ENCODE data around the gene LASP1. TPM values are rescaled to one million over a fixed set of nuclear protein-coding genes. Genes with fewer than 3 reads are reported as not detected.

Gene LASP1
- total RNA-seq, 1 experiment from 2014 or later: 59.3 TPM

DNA sequence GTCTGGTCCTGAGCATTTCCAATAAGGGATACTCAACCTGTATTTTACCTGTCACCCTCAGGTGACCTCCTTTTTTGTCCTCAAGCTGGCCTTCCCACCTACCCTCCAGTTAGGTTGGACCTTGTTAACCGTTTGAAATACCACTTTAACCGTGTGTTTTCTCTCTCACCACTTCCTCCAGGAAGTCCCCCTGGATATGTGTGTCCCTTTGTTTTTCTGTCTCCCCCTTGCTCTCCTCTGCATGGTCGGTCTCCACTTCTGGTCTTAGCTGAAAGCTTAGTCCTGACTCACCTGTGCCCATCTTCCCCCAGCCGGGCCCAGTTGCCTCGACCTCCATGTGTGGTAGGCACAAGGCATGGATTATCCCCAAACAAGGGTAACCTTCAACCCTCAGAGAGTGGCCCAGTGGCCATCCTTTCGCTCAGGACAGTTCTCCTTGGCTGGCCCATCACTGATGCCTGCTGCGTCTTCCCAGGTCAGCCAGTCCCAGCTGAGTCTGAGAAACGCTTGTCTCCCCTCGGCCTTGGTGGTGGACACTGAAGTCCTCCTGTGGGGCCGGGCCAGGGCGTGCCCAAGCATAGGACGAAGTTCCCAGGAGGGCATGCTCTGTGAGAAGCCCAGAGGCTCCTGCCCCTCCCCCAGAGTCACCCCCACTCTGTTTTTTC is 20.0 kb downstream of the LASP1 start:
- Histone ChIP-seq H4K20me1 (ENCODE audit: insufficient read depth, low read depth, low read length) (peaks cover 15% of the 10 kb centered on the region), H3K9me2 (replicated peaks; ENCODE audit: insufficient read depth, low read length) (no peaks in the 10 kb centered on the region), H2AFZ (ENCODE audit: low read length) (no peak overlapping the region), H3K36me3 (ENCODE audit: insufficient read depth, low read length) (peaks cover 14% of the 10 kb centered on the region; the same call in 1 of the 2 replicates), H3K27ac (ENCODE audit: low read length) (no peak overlapping the region), H3K79me2 (ENCODE audit: low read length) (peaks cover 42% of the 10 kb centered on the region), H3K4me3 (ENCODE audit: low read length) (no peak overlapping the region), H3K4me2 (ENCODE audit: low read depth, low read length, poor library complexity, severe bottlenecking) (no peak overlapping the region), H3K9me3 (ENCODE audit: low read length) (no peaks in the 10 kb centered on the region), H3K4me1 (ENCODE audit: low read length) (peaks cover 21% of the 10 kb centered on the region), H3K9ac (ENCODE audit: low read length) (no peak overlapping the region), H3K27me3 (ENCODE audit: low read length) (no peaks in the 10 kb centered on the region)
- no peak for DNase-seq

GRCh38 chr17:38890410-38890746 is 20.5 kb downstream of the LASP1 start:
- peaks cover 16% of the 10 kb centered on the region for H3K4me1 ChIP-seq (ENCODE audit: low read length)
- no peak overlapping the region for H2AFZ ChIP-seq (ENCODE audit: low read length)
- no peak overlapping the region for H3K4me3 ChIP-seq (ENCODE audit: low read length)
- H3K9me3 ChIP-seq (ENCODE audit: low read length): no peaks in the 10 kb centered on the region
- no peaks in the 10 kb centered on the region for H3K27me3 ChIP-seq (ENCODE audit: low read length)
- H3K27ac ChIP-seq (ENCODE audit: low read length): no peak overlapping the region
- H4K20me1 ChIP-seq (ENCODE audit: insufficient read depth, low read depth, low read length): peaks cover 15% of the 10 kb centered on the region
- H3K79me2 ChIP-seq (ENCODE audit: low read length): peaks cover 37% of the 10 kb centered on the region
- no peak overlapping the region for H3K9ac ChIP-seq (ENCODE audit: low read length)
- H3K36me3 ChIP-seq (ENCODE audit: insufficient read depth, low read length): peaks cover 14% of the 10 kb centered on the region; the same call in 1 of the 2 replicates
- no peak for DNase-seq
- no peaks in the 10 kb centered on the region for H3K9me2 ChIP-seq (replicated peaks; ENCODE audit: insufficient read depth, low read length)
- no peak overlapping the region for H3K4me2 ChIP-seq (ENCODE audit: low read depth, low read length, poor library complexity, severe bottlenecking)

- Histone ChIP-seq H3K27ac (ENCODE audit: low read length) (no peak overlapping the region), H3K36me3 (ENCODE audit: insufficient read depth, low read length) (peaks cover 14% of the 10 kb centered on the region; the same call in 1 of the 2 replicates), H3K4me1 (ENCODE audit: low read length) (peaks cover 6% of the 10 kb centered on the region), H4K20me1 (ENCODE audit: insufficient read depth, low read depth, low read length) (peaks cover 15% of the 10 kb centered on the region), H3K79me2 (ENCODE audit: low read length) (peaks cover 27% of the 10 kb centered on the region), H3K9me3 (ENCODE audit: low read length) (no peaks in the 10 kb centered on the region), H3K9ac (ENCODE audit: low read length) (no peak overlapping the region), H3K27me3 (ENCODE audit: low read length) (no peaks in the 10 kb centered on the region), H3K9me2 (replicated peaks; ENCODE audit: insufficient read depth, low read length) (no peaks in the 10 kb centered on the region), H2AFZ (ENCODE audit: low read length) (no peak overlapping the region), H3K4me2 (ENCODE audit: low read depth, low read length, poor library complexity, severe bottlenecking) (no peak overlapping the region), H3K4me3 (ENCODE audit: low read length) (no peak overlapping the region)
- no peak for DNase-seq
Observed at GRCh38 chr17:38891441-38891840, 21.6 kb downstream of the LASP1 start.

- Histone ChIP-seq H3K9me2 (replicated peaks; ENCODE audit: insufficient read depth, low read length) (no peaks in the 10 kb centered on the region), H3K9me3 (ENCODE audit: low read length) (no peaks in the 10 kb centered on the region), H3K27me3 (ENCODE audit: low read length) (no peaks in the 10 kb centered on the region), H3K36me3 (ENCODE audit: insufficient read depth, low read length) (peaks cover 19% of the 10 kb centered on the region; the same call in 1 of the 2 replicates), H3K4me3 (ENCODE audit: low read length) (no peak overlapping the region), H3K4me1 (ENCODE audit: low read length) (peaks cover 4% of the 10 kb centered on the region; the same call in 1 of the 2 replicates), H3K4me2 (ENCODE audit: low read depth, low read length, poor library complexity, severe bottlenecking) (no peak overlapping the region), H3K27ac (ENCODE audit: low read length) (no peak overlapping the region), H2AFZ (ENCODE audit: low read length) (no peak overlapping the region), H3K9ac (ENCODE audit: low read length) (no peak overlapping the region), H4K20me1 (ENCODE audit: insufficient read depth, low read depth, low read length) (peaks cover 14% of the 10 kb centered on the region), H3K79me2 (ENCODE audit: low read length) (peaks cover 20% of the 10 kb centered on the region)
- no peak for DNase-seq
Observed at GRCh38 chr17:38892083-38892482, 22.2 kb downstream of the LASP1 start.

- no peak overlapping the region for H3K9ac ChIP-seq (ENCODE audit: low read length)
- H3K4me1 ChIP-seq (ENCODE audit: low read length): peaks cover 5% of the 10 kb centered on the region; the same call in 1 of the 2 replicates
- H3K27me3 ChIP-seq (ENCODE audit: low read length): no peaks in the 10 kb centered on the region
- no peaks in the 10 kb centered on the region for H3K9me3 ChIP-seq (ENCODE audit: low read length)
- no peak overlapping the region for H3K4me2 ChIP-seq (ENCODE audit: low read depth, low read length, poor library complexity, severe bottlenecking)
- no peak for DNase-seq
- H3K4me3 ChIP-seq (ENCODE audit: low read length): no peak overlapping the region
- peaks cover 15% of the 10 kb centered on the region for H3K79me2 ChIP-seq (ENCODE audit: low read length)
- H4K20me1 ChIP-seq (ENCODE audit: insufficient read depth, low read depth, low read length): 0 out of 2 replicates have a peak, but pooled peaks cover 9% of the 10 kb centered on the region
- no peaks in the 10 kb centered on the region for H3K9me2 ChIP-seq (replicated peaks; ENCODE audit: insufficient read depth, low read length)
- no peak overlapping the region for H3K27ac ChIP-seq (ENCODE audit: low read length)
- peaks cover 19% of the 10 kb centered on the region; the same call in 1 of the 2 replicates for H3K36me3 ChIP-seq (ENCODE audit: insufficient read depth, low read length)
- H2AFZ ChIP-seq (ENCODE audit: low read length): no peak overlapping the region
Observed at GRCh38 chr17:38892620-38893019, 22.8 kb downstream of the LASP1 start.

GRCh38 chr17:38893113-38893512 is 23.3 kb downstream of the LASP1 start:
- Histone ChIP-seq H3K4me2 (ENCODE audit: low read depth, low read length, poor library complexity, severe bottlenecking) (no peak overlapping the region), H3K79me2 (ENCODE audit: low read length) (peaks cover 10% of the 10 kb centered on the region), H4K20me1 (ENCODE audit: insufficient read depth, low read depth, low read length) (0 out of 2 replicates have a peak, but pooled peaks cover 9% of the 10 kb centered on the region), H3K9me2 (replicated peaks; ENCODE audit: insufficient read depth, low read length) (no peaks in the 10 kb centered on the region), H3K9ac (ENCODE audit: low read length) (no peak overlapping the region), H3K4me1 (ENCODE audit: low read length) (peaks cover 7% of the 10 kb centered on the region; the same call in 1 of the 2 replicates), H2AFZ (ENCODE audit: low read length) (no peak overlapping the region), H3K27me3 (ENCODE audit: low read length) (no peaks in the 10 kb centered on the region), H3K27ac (ENCODE audit: low read length) (no peak overlapping the region), H3K9me3 (ENCODE audit: low read length) (no peaks in the 10 kb centered on the region), H3K4me3 (ENCODE audit: low read length) (no peak overlapping the region), H3K36me3 (ENCODE audit: insufficient read depth, low read length) (peaks cover 23% of the 10 kb centered on the region; the same call in 1 of the 2 replicates)
- no peak for DNase-seq

- Histone ChIP-seq H3K27ac (ENCODE audit: low read length) (no peak overlapping the region), H3K79me2 (ENCODE audit: low read length) (peaks cover 7% of the 10 kb centered on the region), H3K4me2 (ENCODE audit: low read depth, low read length, poor library complexity, severe bottlenecking) (no peak overlapping the region), H3K4me1 (ENCODE audit: low read length) (peaks cover 10% of the 10 kb centered on the region), H3K9me3 (ENCODE audit: low read length) (no peaks in the 10 kb centered on the region), H3K9ac (ENCODE audit: low read length) (no peak overlapping the region), H3K36me3 (ENCODE audit: insufficient read depth, low read length) (peaks cover 23% of the 10 kb centered on the region; the same call in 1 of the 2 replicates), H2AFZ (ENCODE audit: low read length) (no peak overlapping the region), H4K20me1 (ENCODE audit: insufficient read depth, low read depth, low read length) (0 out of 2 replicates have a peak, but pooled peaks cover 8% of the 10 kb centered on the region), H3K27me3 (ENCODE audit: low read length) (no peaks in the 10 kb centered on the region), H3K9me2 (replicated peaks; ENCODE audit: insufficient read depth, low read length) (no peaks in the 10 kb centered on the region), H3K4me3 (ENCODE audit: low read length) (no peak overlapping the region)
- DNase-seq: no peak
Observed at GRCh38 chr17:38893607-38894006, 23.7 kb downstream of the LASP1 start.

DNA sequence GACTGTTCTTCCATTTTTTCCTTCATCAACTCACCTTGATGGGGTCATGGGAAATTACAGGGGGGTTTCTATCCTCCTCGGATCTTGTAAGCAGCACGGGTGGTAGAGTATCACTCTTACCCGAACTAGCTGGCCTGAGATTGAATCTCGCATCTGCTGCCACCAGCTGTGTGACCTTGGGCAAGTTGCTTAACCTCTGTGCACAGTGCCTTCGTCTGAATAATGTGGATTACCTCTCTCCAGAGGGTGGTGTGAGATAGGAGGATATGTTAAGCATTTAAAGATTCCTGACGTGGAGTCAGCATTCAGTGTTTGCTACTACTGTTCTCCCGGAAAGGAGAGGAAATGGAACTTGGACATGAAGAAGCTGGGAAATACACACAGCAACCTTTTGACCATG is 24.4 kb downstream of the LASP1 start:
- DNase-seq: no peak
- H2AFZ ChIP-seq (ENCODE audit: low read length): no peak overlapping the region
- peaks cover 23% of the 10 kb centered on the region; the same call in 1 of the 2 replicates for H3K36me3 ChIP-seq (ENCODE audit: insufficient read depth, low read length)
- H3K9ac ChIP-seq (ENCODE audit: low read length): no peak overlapping the region
- no peaks in the 10 kb centered on the region for H3K9me3 ChIP-seq (ENCODE audit: low read length)
- no peaks in the 10 kb centered on the region for H3K9me2 ChIP-seq (replicated peaks; ENCODE audit: insufficient read depth, low read length)
- H3K4me2 ChIP-seq (ENCODE audit: low read depth, low read length, poor library complexity, severe bottlenecking): no peak overlapping the region
- peaks cover 14% of the 10 kb centered on the region for H3K4me1 ChIP-seq (ENCODE audit: low read length)
- H3K79me2 ChIP-seq (ENCODE audit: low read length): peaks cover under 1% of the 10 kb centered on the region; the same call in 1 of the 2 replicates
- H3K4me3 ChIP-seq (ENCODE audit: low read length): no peak overlapping the region
- H3K27me3 ChIP-seq (ENCODE audit: low read length): no peaks in the 10 kb centered on the region
- H4K20me1 ChIP-seq (ENCODE audit: insufficient read depth, low read depth, low read length): 0 out of 2 replicates have a peak, but pooled peaks cover 4% of the 10 kb centered on the region
- H3K27ac ChIP-seq (ENCODE audit: low read length): no peak overlapping the region
